ENCODE results near the gene STX18.
"Not testable (repeated sequence)": the region's sequence is repeated elsewhere in the genome, so short reads cannot be mapped to it uniquely, and the experiment has no call there.

STX18 gene

DNA sequence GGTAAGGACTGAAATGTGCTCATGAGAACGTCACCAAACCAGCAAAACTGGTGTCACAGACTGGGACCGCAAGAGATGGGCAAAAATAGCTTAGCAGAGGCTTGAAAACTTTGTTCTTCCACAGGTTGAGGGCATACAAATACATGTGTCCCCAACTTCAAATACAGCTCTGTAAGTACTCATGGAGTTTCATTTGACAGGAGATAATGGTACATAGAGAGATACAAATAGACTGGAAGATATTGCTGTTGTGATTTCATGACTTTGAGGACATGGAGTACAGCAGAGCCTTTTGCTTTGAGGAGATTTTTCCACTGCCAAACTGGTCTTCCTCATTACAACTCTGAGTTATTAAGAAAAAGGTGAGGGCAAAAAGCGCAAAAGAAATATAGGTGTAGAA, 70.7 kb downstream of the STX18 start:
- no peaks in the 10 kb centered on the region; the same call in 1 of the 2 replicates for H3K9me3 ChIP-seq (ENCODE audit: insufficient read depth, low read length)
- H3K36me3 ChIP-seq (ENCODE audit: insufficient read depth, insufficient read length, low read length), result peaks cover 37% of the 10 kb centered on the region
- H3K9ac ChIP-seq (ENCODE audit: insufficient read length, low read depth), result no peak overlapping the region
- TF ChIP-seq YY1 (IDR thresholded peaks at IDR 0.05; ENCODE audit: insufficient read depth, insufficient read length) (no peak), SUZ12 (IDR thresholded peaks at IDR 0.05; ENCODE audit: extremely low read depth, insufficient read depth, insufficient read length) (no peak), ZNF274 (IDR thresholded peaks at IDR 0.05; ENCODE audit: low read depth, low read length) (no peak)
- no peak for DNase-seq (ENCODE audit: low read depth, low spot score)
- no peaks in the 10 kb centered on the region for H3K4me1 ChIP-seq (ENCODE audit: insufficient read depth, insufficient read length)
- no peaks in the 10 kb centered on the region for H3K27me3 ChIP-seq (ENCODE audit: insufficient read depth, insufficient read length)
- H3K4me3 ChIP-seq (ENCODE audit: insufficient read length, low read depth), result no peak overlapping the region

GRCh38 chr4:4470208-4470607, 71.6 kb downstream of the STX18 start:
- H3K9ac ChIP-seq (ENCODE audit: insufficient read length, low read depth), result no peak overlapping the region
- peaks cover 42% of the 10 kb centered on the region for H3K36me3 ChIP-seq (ENCODE audit: insufficient read depth, insufficient read length, low read length)
- H3K4me1 ChIP-seq (ENCODE audit: insufficient read depth, insufficient read length), result no peaks in the 10 kb centered on the region
- no peak for DNase-seq (ENCODE audit: low read depth, low spot score)
- no peak overlapping the region for H3K4me3 ChIP-seq (ENCODE audit: insufficient read length, low read depth)
- TF ChIP-seq SUZ12 (IDR thresholded peaks at IDR 0.05; ENCODE audit: extremely low read depth, insufficient read depth, insufficient read length) (no peak), YY1 (IDR thresholded peaks at IDR 0.05; ENCODE audit: insufficient read depth, insufficient read length) (no peak), ZNF274 (IDR thresholded peaks at IDR 0.05; ENCODE audit: low read depth, low read length) (no peak)
- peaks cover 5% of the 10 kb centered on the region; the same call in 1 of the 2 replicates for H3K9me3 ChIP-seq (ENCODE audit: insufficient read depth, low read length)
- H3K27me3 ChIP-seq (ENCODE audit: insufficient read depth, insufficient read length), result no peaks in the 10 kb centered on the region

GRCh38 chr4:4465238-4465637, 76.6 kb downstream of the STX18 start:
- H3K9me3 ChIP-seq (ENCODE audit: insufficient read depth, low read length); H3K9ac ChIP-seq (ENCODE audit: insufficient read length, low read depth); H3K27me3 ChIP-seq (ENCODE audit: insufficient read depth, insufficient read length); H3K4me1 ChIP-seq (ENCODE audit: insufficient read depth, insufficient read length); H3K4me3 ChIP-seq (ENCODE audit: insufficient read length, low read depth); DNase-seq (ENCODE audit: low read depth, low spot score): not testable (repeated sequence)
- H3K36me3 ChIP-seq (ENCODE audit: insufficient read depth, insufficient read length, low read length), result peaks cover 30% of the 10 kb centered on the region

- no peak overlapping the region for H3K4me3 ChIP-seq (ENCODE audit: insufficient read length, low read depth)
- no peak overlapping the region for H3K9ac ChIP-seq (ENCODE audit: insufficient read length, low read depth)
- DNase-seq (ENCODE audit: low read depth, low spot score), result no peak
- H3K9me3 ChIP-seq (ENCODE audit: insufficient read depth, low read length), result peaks cover 5% of the 10 kb centered on the region; the same call in 1 of the 2 replicates
- H3K27me3 ChIP-seq (ENCODE audit: insufficient read depth, insufficient read length), result no peaks in the 10 kb centered on the region
- H3K36me3 ChIP-seq (ENCODE audit: insufficient read depth, insufficient read length, low read length), result peaks cover 10% of the 10 kb centered on the region
- no peak for TF ChIP-seq SUZ12 (IDR thresholded peaks at IDR 0.05; ENCODE audit: extremely low read depth, insufficient read depth, insufficient read length)
- TF ChIP-seq YY1 (IDR thresholded peaks at IDR 0.05; ENCODE audit: insufficient read depth, insufficient read length), result no peak
- TF ChIP-seq ZNF274 (IDR thresholded peaks at IDR 0.05; ENCODE audit: low read depth, low read length), result no peak
- peaks cover 5% of the 10 kb centered on the region for H3K4me1 ChIP-seq (ENCODE audit: insufficient read depth, insufficient read length)
These were observed 78.9 kb downstream of the STX18 start for GRCh38 chr4:4462970-4463369.

DNA sequence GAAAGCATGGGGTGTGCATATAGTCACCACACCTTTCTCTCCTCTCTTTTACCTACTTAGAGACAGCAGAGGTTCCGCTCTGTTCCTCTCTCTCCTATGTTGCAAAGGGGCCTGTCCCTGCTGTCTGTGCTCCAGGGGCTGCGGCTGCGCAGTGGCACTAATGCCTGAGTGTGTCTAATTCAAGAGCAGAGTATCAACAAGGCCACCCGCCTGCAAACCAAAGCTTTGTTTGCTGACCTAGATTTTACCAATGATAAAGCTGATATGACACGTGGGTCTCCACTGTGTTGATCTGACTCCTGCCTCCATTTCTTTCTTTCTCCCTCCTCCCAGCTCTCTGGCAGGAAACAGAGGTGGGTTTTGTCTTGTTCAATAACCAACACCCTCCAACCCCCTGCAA, 80.0 kb downstream of the STX18 start:
- no peaks in the 10 kb centered on the region for H3K27me3 ChIP-seq (ENCODE audit: insufficient read depth, insufficient read length)
- H3K36me3 ChIP-seq (ENCODE audit: insufficient read depth, insufficient read length, low read length), result peaks cover 10% of the 10 kb centered on the region
- DNase-seq (ENCODE audit: low read depth, low spot score), result no peak
- no peak overlapping the region for H3K9ac ChIP-seq (ENCODE audit: insufficient read length, low read depth)
- H3K4me3 ChIP-seq (ENCODE audit: insufficient read length, low read depth), result no peak overlapping the region
- TF ChIP-seq SUZ12 (IDR thresholded peaks at IDR 0.05; ENCODE audit: extremely low read depth, insufficient read depth, insufficient read length) (no peak), ZNF274 (IDR thresholded peaks at IDR 0.05; ENCODE audit: low read depth, low read length) (no peak), YY1 (IDR thresholded peaks at IDR 0.05; ENCODE audit: insufficient read depth, insufficient read length) (no peak)
- peaks cover 5% of the 10 kb centered on the region for H3K4me1 ChIP-seq (ENCODE audit: insufficient read depth, insufficient read length)
- H3K9me3 ChIP-seq (ENCODE audit: insufficient read depth, low read length), result peaks cover 5% of the 10 kb centered on the region; the same call in 1 of the 2 replicates

DNA sequence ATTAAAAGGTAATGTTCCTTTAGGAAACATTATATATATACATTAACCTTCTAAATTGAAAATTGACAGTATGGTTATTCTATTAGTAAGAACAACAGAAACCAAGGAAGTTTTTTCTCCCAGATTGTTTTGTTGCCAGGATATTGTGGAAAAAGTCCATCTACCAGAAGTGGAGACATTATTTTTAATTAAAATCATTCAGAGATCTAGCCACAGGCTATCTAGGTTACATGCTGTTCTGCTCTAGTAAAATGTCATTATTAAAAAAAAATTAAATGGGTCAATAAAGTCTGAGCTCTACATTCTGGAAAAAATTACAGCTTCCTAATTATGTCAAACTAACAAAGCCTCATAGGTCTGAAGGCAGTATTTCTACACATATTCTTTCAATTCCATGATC, 80.7 kb downstream of the STX18 start:
- Histone ChIP-seq H3K9ac (ENCODE audit: insufficient read length, low read depth) (no peak overlapping the region), H3K4me3 (ENCODE audit: insufficient read length, low read depth) (no peak overlapping the region), H3K27me3 (ENCODE audit: insufficient read depth, insufficient read length) (no peaks in the 10 kb centered on the region), H3K36me3 (ENCODE audit: insufficient read depth, insufficient read length, low read length) (peaks cover 13% of the 10 kb centered on the region), H3K9me3 (ENCODE audit: insufficient read depth, low read length) (peaks cover 5% of the 10 kb centered on the region; the same call in 1 of the 2 replicates), H3K4me1 (ENCODE audit: insufficient read depth, insufficient read length) (peaks cover 10% of the 10 kb centered on the region)
- TF ChIP-seq ZNF274 (IDR thresholded peaks at IDR 0.05; ENCODE audit: low read depth, low read length), result no peak
- no peak for DNase-seq (ENCODE audit: low read depth, low spot score)

GRCh38 chr4:4460759-4461158, 81.1 kb downstream of the STX18 start:
- H3K4me1 ChIP-seq (ENCODE audit: insufficient read depth, insufficient read length), result peaks cover 10% of the 10 kb centered on the region
- H3K36me3 ChIP-seq (ENCODE audit: insufficient read depth, insufficient read length, low read length), result peaks cover 9% of the 10 kb centered on the region
- H3K9ac ChIP-seq (ENCODE audit: insufficient read length, low read depth), result no peak overlapping the region
- no peaks in the 10 kb centered on the region for H3K27me3 ChIP-seq (ENCODE audit: insufficient read depth, insufficient read length)
- 0 out of 2 replicates have a peak, but pooled peaks cover under 1% of the 10 kb centered on the region for H3K9me3 ChIP-seq (ENCODE audit: insufficient read depth, low read length)
- TF ChIP-seq ZNF274 (IDR thresholded peaks at IDR 0.05; ENCODE audit: low read depth, low read length) (no peak), SUZ12 (IDR thresholded peaks at IDR 0.05; ENCODE audit: extremely low read depth, insufficient read depth, insufficient read length) (no peak)
- no peak overlapping the region for H3K4me3 ChIP-seq (ENCODE audit: insufficient read length, low read depth)
- DNase-seq (ENCODE audit: low read depth, low spot score), result no peak

DNA sequence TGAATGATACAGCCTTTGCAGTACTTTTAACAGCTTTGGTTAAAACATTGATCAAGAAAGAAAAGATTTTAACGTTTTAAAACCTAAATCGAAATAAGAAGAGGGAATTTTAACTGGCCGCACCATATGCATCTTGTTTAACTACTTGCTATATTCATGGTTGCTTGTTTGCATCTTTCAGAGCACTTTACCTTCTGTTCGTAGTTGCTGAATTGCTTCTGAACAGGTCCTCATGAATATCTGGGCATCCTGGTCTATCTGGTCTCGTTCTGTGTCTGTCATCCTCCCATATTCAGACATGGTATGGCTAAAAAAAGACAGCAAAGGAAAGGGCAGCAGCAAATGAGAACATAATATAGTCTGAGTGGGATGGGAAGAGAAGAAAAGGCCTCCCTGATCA, 82.7 kb downstream of the STX18 start:
- TF ChIP-seq ZNF274 (IDR thresholded peaks at IDR 0.05; ENCODE audit: low read depth, low read length), result no peak
- no peak for TF ChIP-seq SUZ12 (IDR thresholded peaks at IDR 0.05; ENCODE audit: extremely low read depth, insufficient read depth, insufficient read length)
- no peak for TF ChIP-seq YY1 (IDR thresholded peaks at IDR 0.05; ENCODE audit: insufficient read depth, insufficient read length)
- Histone ChIP-seq H3K9me3 (ENCODE audit: insufficient read depth, low read length) (no peaks in the 10 kb centered on the region), H3K36me3 (ENCODE audit: insufficient read depth, insufficient read length, low read length) (peaks cover 22% of the 10 kb centered on the region), H3K4me3 (ENCODE audit: insufficient read length, low read depth) (no peak overlapping the region), H3K4me1 (ENCODE audit: insufficient read depth, insufficient read length) (peaks cover 10% of the 10 kb centered on the region), H3K9ac (ENCODE audit: insufficient read length, low read depth) (no peak overlapping the region), H3K27me3 (ENCODE audit: insufficient read depth, insufficient read length) (no peaks in the 10 kb centered on the region)
- no peak for DNase-seq (ENCODE audit: low read depth, low spot score)

Measured in NT2/D1 (cell line).